ENCODE measurements around the gene SPPL2B.

SPPL2B gene

DNA sequence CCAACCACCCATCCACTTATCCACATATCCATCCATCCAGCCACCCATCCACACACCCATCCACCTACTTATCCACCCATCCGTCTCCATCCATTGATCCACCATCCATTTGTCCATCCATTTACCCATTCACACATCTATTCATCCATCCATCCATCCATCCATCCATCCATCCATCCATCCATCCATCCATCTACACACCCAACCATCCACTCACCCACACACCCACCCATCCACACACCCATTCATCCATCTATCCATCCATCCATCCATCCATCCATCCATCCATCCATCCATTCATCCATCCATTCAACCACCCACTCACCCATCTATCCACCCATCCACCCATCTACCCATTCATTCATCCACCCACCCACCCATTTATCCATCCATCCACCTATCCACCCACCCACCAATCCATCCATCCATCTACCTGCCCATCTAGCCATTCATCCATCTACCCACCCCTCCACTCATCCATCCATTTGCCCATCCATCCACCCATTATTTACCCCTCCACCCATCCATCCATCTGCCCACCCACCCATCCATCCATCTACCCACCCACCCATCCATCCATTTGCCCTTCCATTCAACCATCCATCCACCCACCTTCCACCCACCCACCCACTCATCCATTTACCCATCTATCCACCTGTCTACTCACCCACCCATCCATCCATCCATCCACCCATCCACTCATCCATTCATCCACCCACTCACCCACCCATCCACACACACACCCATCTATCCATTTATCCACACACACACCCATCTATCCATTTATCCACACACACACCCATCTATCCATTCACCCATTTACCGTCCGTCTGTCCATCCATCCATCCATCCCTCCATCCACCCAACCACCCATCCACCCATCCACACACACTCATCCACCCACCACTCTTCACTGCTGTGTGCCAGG lies 29.1 kb downstream of the SPPL2B start:
- no peaks in the 10 kb centered on the region for H3K36me3 ChIP-seq (ENCODE audit: insufficient read depth, low read length)

GRCh38 chr19:2358548-2359173 lies 30.2 kb downstream of the SPPL2B start:
- Histone ChIP-seq H3K9me3 (ENCODE audit: control insufficient read depth, insufficient read depth, low read length) (no peaks in the 10 kb centered on the region), H3K9ac (ENCODE audit: low read depth, low read length) (no peak overlapping the region), H3K36me3 (ENCODE audit: insufficient read depth, low read length) (no peaks in the 10 kb centered on the region), H3K4me1 (ENCODE audit: insufficient read depth, low read length) (peaks cover 7% of the 10 kb centered on the region; the same call in 1 of the 2 replicates)

More for the DNA sequence above, 29.1 kb downstream of the SPPL2B start:
- H3K4me1 ChIP-seq (ENCODE audit: insufficient read depth, low read length): peaks cover 7% of the 10 kb centered on the region; the same call in 1 of the 2 replicates
- no peak overlapping the region for H3K9ac ChIP-seq (ENCODE audit: low read depth, low read length)
- no peaks in the 10 kb centered on the region for H3K9me3 ChIP-seq (ENCODE audit: control insufficient read depth, insufficient read depth, low read length)

- peak within 1 kb of the TSS; percentile 32; the same call in 1 of the 2 replicates for H3K9ac ChIP-seq (ENCODE audit: low read depth, low read length)
- H3K9me3 ChIP-seq (ENCODE audit: control insufficient read depth, insufficient read depth, low read length): no peaks in the 10 kb centered on the region
- H3K4me1 ChIP-seq (ENCODE audit: insufficient read depth, low read length): peaks cover 7% of the 10 kb centered on the region; the same call in 1 of the 2 replicates
Observed at GRCh38 chr19:2359992-2360685, 31.7 kb downstream of the SPPL2B start, which contains the start of gene TMPRSS9. Gene TMPRSS9 (plus strand): TSS chr19:2360265. CDS start chr19:2389786, 29,521 bp downstream.

DNA sequence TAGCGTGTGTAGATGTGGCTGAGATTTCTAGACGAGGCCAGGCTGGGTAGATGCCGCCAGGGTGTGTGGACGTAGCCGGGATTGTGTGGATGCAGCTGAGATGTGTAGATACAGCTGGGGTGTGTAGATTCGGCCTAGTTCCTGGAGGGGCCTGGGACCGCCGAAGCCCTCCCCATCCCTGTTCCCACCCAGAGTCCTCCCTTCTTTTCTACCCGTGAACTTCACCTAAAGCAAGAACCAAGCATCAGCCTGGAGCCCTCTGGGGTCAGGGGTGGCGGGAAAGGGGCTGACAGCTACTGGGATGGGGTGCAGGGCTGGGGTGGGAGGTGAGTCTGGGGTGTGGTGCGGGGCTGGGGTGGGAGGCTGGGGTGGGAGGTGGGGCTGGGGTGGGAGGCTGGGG lies 32.3 kb downstream of the SPPL2B start:
- peaks cover 7% of the 10 kb centered on the region; the same call in 1 of the 2 replicates for H3K4me1 ChIP-seq (ENCODE audit: insufficient read depth, low read length)
- no peaks in the 10 kb centered on the region for H3K9me3 ChIP-seq (ENCODE audit: control insufficient read depth, insufficient read depth, low read length)
- H3K36me3 ChIP-seq (ENCODE audit: insufficient read depth, low read length): no peaks in the 10 kb centered on the region
- no peak overlapping the region for H3K9ac ChIP-seq (ENCODE audit: low read depth, low read length)

More at GRCh38 chr19:2359992-2360685, 31.7 kb downstream of the SPPL2B start, which contains the start of gene TMPRSS9:
- H3K36me3 ChIP-seq (ENCODE audit: insufficient read depth, low read length): no peaks in the 10 kb centered on the region

DNA sequence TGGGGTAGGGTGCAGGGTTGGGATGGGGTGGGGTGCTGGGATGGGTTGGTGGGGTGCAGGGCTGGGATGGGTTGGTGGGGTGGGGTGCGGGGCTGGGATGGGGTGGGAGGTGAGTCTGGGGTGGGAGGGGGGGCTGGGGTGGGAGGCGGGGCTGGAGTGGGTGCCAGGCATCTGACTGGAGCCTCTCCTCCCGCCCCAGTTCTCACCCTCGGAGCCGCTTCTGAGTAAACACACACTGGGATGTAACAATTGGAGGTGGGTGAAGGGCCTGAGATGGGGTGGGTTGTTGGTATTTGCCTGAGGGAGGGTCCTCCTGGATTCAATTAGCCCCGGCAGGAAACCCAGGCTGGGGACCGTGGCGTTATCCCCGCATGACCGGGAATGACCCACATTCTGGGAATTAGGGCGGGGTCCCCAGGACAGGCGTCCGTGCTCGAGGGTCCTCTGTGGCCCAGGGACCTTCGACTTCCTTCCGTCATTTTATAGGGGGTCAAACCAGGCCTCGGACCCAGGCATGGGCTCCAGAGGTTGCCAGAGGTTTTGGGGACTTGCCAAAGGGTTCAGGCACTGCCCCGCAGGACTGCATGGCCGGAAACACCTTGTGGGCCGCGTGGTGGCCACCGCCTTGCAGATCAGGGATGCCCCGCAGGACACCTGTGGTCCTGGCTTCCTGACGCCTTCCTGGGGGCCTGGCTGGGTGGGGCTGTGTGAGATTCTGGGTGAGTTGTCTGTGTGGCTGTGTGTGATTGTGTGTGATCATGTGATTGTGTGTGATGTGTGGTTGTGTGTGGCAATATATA lies 33.0 kb downstream of the SPPL2B start:
- H3K9ac ChIP-seq (ENCODE audit: low read depth, low read length): no peak overlapping the region
- H3K4me1 ChIP-seq (ENCODE audit: insufficient read depth, low read length): peaks cover 7% of the 10 kb centered on the region; the same call in 1 of the 2 replicates
- no peaks in the 10 kb centered on the region for H3K36me3 ChIP-seq (ENCODE audit: insufficient read depth, low read length)
- no peaks in the 10 kb centered on the region for H3K9me3 ChIP-seq (ENCODE audit: control insufficient read depth, insufficient read depth, low read length)

DNA sequence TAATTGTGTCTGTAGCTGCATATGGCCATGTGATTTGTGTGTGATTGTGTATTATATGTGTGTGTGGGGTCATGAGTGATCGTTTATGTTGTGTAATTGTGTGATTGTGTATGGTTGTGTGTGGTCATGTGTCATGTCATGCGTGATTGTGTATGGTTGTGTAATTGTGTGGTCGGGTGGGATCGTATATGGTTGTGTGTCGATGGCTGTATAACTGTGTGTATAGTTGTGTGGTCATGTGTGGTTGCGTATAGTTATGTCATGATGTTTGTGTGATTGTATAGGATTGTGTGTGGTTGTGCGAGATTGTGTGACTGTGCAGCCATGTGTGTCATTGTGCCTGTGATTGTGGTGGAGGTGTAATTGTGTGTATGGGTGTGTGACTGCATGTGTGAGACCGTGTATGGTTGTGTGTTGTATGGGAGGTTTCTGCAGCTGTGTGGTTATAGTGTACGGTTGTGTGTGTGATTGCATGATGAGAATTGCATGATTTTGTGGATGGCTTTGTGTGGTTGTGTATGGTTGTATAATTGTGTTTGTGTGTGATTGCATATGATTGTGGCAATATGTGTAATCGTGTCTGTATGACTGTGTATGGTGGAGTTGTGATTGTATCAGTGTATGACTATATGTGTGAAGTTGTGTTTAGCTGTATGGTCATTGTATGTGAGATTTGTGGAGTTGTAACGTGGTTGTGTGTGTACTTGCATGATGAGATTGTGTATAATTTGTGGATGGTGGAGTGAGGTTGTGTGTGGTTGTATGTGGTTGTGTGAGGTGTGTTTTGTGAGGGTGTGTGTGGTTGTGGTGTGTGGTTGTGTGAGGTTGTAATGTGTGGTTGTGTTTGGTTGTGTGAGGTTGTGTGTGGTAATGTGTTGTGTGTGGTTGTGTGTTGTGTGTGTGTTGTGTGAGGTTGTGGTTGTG lies 33.8 kb downstream of the SPPL2B start:
- H3K9me3 ChIP-seq (ENCODE audit: control insufficient read depth, insufficient read depth, low read length): peaks cover 2% of the 10 kb centered on the region; the same call in 1 of the 2 replicates
- H3K9ac ChIP-seq (ENCODE audit: low read depth, low read length): no peak overlapping the region
- H3K36me3 ChIP-seq (ENCODE audit: insufficient read depth, low read length): no peaks in the 10 kb centered on the region

DNA sequence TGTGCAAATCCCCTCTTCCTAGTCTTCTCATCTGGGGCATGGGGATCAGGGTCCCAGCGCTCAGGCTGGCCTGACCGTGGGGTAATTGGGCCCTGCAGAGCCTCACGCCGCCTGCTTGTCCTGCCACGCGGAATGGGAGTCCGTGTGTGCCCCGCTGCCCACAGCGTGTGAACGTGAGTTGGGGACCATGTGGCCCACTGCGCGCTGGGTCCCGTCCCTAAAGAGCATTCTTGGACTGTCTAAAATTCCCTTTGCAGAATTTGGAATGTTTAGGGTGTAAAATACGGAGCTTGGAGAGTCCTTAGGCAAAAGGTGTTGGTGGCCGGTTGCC lies 34.5 kb downstream of the SPPL2B start:
- H3K9me3 ChIP-seq (ENCODE audit: control insufficient read depth, insufficient read depth, low read length): peaks cover 2% of the 10 kb centered on the region; the same call in 1 of the 2 replicates
- H3K9ac ChIP-seq (ENCODE audit: low read depth, low read length): no peak overlapping the region
- H3K4me1 ChIP-seq (ENCODE audit: insufficient read depth, low read length): peaks cover 7% of the 10 kb centered on the region; the same call in 1 of the 2 replicates
- no peaks in the 10 kb centered on the region for H3K36me3 ChIP-seq (ENCODE audit: insufficient read depth, low read length)

More for the DNA sequence above, 33.8 kb downstream of the SPPL2B start:
- H3K4me1 ChIP-seq (ENCODE audit: insufficient read depth, low read length): peaks cover 7% of the 10 kb centered on the region; the same call in 1 of the 2 replicates

- H3K36me3 ChIP-seq (ENCODE audit: insufficient read depth, low read length): no peaks in the 10 kb centered on the region
- H3K9me3 ChIP-seq (ENCODE audit: control insufficient read depth, insufficient read depth, low read length): peaks cover 2% of the 10 kb centered on the region; the same call in 1 of the 2 replicates
- H3K4me1 ChIP-seq (ENCODE audit: insufficient read depth, low read length): peaks cover 7% of the 10 kb centered on the region; the same call in 1 of the 2 replicates
- no peak overlapping the region for H3K9ac ChIP-seq (ENCODE audit: low read depth, low read length)
Observed at GRCh38 chr19:2363419-2363818, 34.9 kb downstream of the SPPL2B start.

- no peak overlapping the region for H3K9ac ChIP-seq (ENCODE audit: low read depth, low read length)
- peaks cover 2% of the 10 kb centered on the region; the same call in 1 of the 2 replicates for H3K9me3 ChIP-seq (ENCODE audit: control insufficient read depth, insufficient read depth, low read length)
- H3K4me1 ChIP-seq (ENCODE audit: insufficient read depth, low read length): peaks cover 7% of the 10 kb centered on the region; the same call in 1 of the 2 replicates
- no peaks in the 10 kb centered on the region for H3K36me3 ChIP-seq (ENCODE audit: insufficient read depth, low read length)
Observed at GRCh38 chr19:2365201-2365970, 36.9 kb downstream of the SPPL2B start.

- H3K36me3 ChIP-seq (ENCODE audit: insufficient read depth, low read length): no peaks in the 10 kb centered on the region
- H3K4me1 ChIP-seq (ENCODE audit: insufficient read depth, low read length): no peaks in the 10 kb centered on the region
- H3K9ac ChIP-seq (ENCODE audit: low read depth, low read length): no peak overlapping the region
- peaks cover 2% of the 10 kb centered on the region; the same call in 1 of the 2 replicates for H3K9me3 ChIP-seq (ENCODE audit: control insufficient read depth, insufficient read depth, low read length)
Observed at GRCh38 chr19:2371656-2372055, 43.2 kb downstream of the SPPL2B start.

- Histone ChIP-seq H3K36me3 (ENCODE audit: insufficient read depth, low read length) (no peaks in the 10 kb centered on the region), H3K9ac (ENCODE audit: low read depth, low read length) (no peak overlapping the region), H3K4me1 (ENCODE audit: insufficient read depth, low read length) (no peaks in the 10 kb centered on the region), H3K9me3 (ENCODE audit: control insufficient read depth, insufficient read depth, low read length) (no peaks in the 10 kb centered on the region)
Observed at GRCh38 chr19:2372076-2372612, 43.7 kb downstream of the SPPL2B start.

- Histone ChIP-seq H3K9ac (ENCODE audit: low read depth, low read length) (no peak overlapping the region), H3K4me1 (ENCODE audit: insufficient read depth, low read length) (no peaks in the 10 kb centered on the region), H3K36me3 (ENCODE audit: insufficient read depth, low read length) (no peaks in the 10 kb centered on the region), H3K9me3 (ENCODE audit: control insufficient read depth, insufficient read depth, low read length) (no peaks in the 10 kb centered on the region)
Observed at GRCh38 chr19:2374808-2375207, 46.3 kb downstream of the SPPL2B start.
